GM10847 (cell line): ENCODE measurements around the gene PTPRH.

ENCODE experiments used
- POLR2A ChIP-seq: IDR thresholded peaks from 2 replicates; pipeline ENCODE4 v1.6.1; 2011; ENCODE audit not compliant: insufficient read length; ENCODE audit errors: extremely low read depth

Gene PTPRH

DNA sequence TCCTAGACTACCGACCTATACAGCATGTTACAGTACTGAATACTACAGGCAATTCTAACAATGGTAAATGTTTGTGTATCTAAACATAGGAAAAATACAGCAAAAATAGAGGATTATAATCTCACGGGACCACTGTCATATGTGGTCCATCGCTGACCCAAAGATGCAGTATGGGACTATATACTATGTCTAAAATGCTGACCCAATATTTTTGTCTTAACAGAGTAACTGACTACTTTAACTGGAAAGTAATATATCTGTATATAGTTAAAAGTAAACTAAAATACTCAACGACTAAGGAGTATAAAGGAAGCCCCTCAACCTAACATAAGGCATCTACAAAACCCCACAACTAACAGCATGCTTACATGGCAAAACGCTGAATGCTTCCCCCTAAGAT lies 23.7 kb upstream of the PTPRH start:
- TF ChIP-seq POLR2A: no peak

DNA sequence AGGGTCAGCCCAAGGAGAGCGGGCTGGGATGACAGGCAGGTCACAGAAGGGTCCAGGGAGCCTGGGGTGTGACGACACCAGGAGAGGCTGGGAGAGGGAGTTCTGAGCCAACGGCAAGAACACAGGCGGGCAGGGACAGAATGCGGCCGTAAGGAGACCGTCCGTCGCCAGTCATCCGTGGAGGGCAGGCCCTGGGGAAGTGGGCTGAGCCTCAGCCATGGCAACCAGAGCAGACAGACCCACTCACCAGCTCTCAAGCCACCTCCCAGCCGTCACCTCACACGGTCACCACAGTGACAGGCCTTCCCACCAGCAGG lies 22.9 kb upstream of the PTPRH start:
- no peak for TF ChIP-seq POLR2A

DNA sequence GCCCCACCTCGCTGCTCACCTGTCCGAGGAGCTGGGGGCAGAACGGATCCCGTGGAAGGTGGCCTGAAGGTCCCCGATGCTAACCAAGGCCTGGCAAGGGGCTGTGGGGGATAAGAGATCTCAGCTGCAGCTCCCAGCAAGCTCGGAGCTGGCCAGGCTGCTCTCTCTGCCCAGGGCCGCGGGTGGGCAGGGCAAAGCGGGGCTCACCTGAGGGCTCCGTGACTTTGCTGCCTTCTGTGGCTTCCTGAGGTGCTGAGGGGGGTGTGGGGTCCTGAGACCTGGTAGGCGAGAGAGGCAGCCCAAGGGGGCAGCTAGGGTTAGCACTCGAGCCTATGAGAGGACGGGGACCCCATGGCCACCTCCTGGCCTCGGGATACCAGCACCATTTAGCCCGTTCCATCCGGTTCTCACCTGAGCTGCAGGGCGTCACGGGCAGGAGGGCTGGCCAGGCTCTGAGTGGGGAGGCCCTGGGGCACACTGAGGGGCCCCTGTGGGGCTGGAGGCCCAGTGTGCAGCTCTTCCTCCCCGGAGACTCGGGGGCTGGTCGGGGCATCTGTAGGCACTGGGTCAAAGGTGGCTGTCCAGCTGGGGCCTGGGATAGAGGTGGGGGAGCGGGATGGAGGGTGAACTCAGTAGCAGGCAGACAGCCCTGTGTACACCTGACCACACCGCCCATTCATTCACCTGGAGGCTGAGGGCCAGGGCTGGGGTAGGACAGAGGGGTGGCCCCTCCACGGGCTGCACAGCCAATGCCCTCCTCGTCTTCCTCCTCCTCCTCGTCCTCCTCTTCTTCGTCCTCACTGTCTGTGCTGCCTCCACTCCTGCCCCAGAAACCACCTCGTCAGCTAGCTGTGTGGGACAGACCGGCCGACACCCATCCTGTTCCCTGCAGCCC lies 22.3 kb upstream of the PTPRH start:
- no peak for TF ChIP-seq POLR2A

- no peak for TF ChIP-seq POLR2A
These were observed 21.5 kb upstream of the PTPRH start for GRCh38 chr19:55230780-55231179.

GRCh38 chr19:55230329-55230728 lies 21.0 kb upstream of the PTPRH start:
- TF ChIP-seq POLR2A: no peak

DNA sequence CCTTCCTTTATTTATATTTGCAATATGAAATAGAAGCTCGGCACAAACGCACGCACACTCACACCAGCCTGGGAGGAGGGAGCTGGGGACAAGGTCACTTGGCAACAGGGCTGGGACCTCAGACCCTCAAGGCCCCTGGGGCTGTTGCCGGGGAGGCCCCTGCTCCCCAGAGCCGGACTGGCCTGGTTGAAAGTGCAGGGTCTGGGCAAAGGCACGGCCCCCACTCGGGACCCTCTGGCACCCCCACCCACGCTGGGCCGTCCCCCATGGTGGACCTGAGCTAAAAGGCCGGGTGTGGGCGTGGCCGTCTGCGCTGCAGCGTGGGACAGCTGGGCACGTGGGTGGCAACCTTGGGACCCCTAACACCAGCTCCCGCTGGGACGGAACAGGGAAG lies 20.5 kb upstream of the PTPRH start:
- no peak for TF ChIP-seq POLR2A

GRCh38 chr19:55229145-55229788 lies 20.0 kb upstream of the PTPRH start:
- no peak for TF ChIP-seq POLR2A

- no peak for TF ChIP-seq POLR2A
These were observed 19.2 kb upstream of the PTPRH start, which contains the start of gene TMEM86B for GRCh38 chr19:55228403-55229031. Gene TMEM86B (minus strand): TSS chr19:55228763. CDS start chr19:55228741, 22 bp downstream.

GRCh38 chr19:55228015-55228391 lies 18.7 kb upstream of the PTPRH start:
- no peak for TF ChIP-seq POLR2A

DNA sequence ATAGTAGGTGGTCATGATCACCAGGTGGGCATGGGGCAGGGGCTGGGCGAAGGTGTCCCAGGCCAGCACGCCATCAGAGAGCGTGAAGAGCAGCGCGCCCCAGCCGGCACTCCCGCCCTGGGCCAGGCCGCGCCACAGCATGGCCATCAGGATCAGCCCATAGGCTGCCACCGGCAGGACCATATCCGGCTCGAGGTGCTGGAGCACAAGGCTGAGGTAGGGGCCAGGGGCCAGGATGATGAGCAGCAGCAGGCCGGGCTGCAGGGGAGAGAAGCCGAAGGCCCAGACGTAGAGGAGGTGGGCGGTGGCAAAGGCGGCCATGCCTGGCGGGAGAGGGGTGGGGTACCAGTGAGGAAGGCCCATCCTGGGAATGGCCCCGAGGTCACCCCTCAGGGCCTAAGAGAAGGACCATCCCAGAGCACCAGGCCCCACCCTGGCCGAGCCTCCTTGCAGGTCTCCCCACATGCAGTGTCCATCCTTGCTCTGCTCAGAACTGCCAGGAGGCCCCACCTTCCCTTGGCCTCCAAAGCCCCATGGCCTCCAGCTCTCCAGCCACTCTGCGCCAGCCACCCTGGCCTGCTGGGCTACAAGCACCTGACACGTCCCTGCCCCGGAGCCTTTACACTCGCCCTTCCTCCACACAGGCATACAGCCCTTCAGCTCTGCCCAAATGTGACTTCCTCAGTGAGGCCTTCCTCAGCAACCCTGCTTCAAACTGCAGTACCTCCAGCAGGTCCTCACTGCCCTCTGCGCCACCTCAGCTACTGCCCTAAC lies 18.1 kb upstream of the PTPRH start:
- TF ChIP-seq POLR2A: no peak

DNA sequence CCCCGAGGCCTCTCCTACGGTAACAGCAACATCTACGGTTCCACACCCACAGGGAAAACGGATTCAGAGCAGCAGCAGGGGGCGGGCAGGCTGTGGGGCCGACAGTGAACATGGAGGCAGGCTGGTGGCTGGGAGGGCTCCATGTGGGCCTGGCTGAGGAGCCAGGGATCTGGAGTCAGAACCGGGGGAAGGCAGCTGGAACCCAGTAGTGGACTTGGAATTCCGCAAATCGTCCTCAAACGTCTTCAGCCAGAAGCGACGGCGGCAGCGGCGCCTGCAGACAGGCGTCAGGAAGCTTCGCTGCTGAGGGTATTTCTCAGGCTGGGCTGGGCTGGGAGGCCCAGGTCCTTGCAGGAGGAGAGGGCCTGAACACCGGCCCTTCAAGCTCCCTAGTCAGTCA lies 17.5 kb upstream of the PTPRH start:
- no peak for TF ChIP-seq POLR2A

DNA sequence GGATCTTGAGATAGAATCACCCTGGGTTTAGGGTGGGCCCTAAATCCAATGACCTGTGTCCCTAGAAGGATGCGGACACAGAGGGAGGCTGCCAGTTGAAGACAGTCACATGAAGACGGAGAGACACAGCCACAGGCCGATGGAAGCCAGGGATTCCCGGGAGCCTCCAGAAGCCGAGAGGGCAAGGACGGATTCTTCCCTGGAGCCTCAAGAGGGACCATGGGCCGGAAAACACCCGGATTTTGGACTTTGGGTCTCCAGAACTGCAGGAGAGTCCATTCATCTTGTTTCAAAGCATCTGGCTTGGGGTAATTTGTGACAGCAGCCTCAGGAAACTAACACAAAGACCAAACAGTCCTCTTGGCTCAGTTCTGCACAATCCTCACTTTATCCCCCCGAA lies 17.0 kb upstream of the PTPRH start:
- no peak for TF ChIP-seq POLR2A

GRCh38 chr19:55225415-55225958 lies 16.2 kb upstream of the PTPRH start:
- TF ChIP-seq POLR2A: no peak

DNA sequence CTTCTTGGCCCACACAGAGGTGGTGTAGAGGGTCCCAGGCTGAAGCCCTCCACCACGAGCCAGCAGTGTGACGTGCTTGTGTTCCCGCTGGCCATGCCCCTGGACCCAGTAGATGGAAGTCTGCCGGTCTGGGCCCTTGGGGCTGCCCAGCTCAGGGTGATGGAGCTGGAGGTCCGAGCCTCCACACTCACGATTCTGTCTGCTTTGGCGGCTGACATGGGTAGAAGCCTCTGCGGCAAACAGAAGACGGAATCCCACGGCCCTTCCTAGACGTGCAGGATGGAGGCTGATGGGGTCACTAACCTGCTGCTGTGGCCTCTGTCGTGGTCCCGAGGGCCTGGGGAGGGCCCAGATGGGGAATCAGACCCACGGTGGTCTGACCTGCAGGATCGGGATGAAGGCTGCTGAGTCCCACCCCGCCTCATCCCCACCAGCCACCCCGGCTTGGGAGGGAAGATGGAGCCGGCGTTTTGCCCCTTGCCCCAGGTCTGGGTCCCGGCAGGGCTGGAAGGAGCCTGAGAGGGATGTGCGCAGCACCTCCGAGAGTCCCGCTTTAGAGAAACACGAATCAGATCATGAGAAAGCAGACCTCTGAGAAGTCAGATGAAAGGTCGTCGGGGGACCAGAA lies 14.9 kb upstream of the PTPRH start:
- no peak for TF ChIP-seq POLR2A
